Measurements from ENCODE around the gene ACCSL.

DNA sequence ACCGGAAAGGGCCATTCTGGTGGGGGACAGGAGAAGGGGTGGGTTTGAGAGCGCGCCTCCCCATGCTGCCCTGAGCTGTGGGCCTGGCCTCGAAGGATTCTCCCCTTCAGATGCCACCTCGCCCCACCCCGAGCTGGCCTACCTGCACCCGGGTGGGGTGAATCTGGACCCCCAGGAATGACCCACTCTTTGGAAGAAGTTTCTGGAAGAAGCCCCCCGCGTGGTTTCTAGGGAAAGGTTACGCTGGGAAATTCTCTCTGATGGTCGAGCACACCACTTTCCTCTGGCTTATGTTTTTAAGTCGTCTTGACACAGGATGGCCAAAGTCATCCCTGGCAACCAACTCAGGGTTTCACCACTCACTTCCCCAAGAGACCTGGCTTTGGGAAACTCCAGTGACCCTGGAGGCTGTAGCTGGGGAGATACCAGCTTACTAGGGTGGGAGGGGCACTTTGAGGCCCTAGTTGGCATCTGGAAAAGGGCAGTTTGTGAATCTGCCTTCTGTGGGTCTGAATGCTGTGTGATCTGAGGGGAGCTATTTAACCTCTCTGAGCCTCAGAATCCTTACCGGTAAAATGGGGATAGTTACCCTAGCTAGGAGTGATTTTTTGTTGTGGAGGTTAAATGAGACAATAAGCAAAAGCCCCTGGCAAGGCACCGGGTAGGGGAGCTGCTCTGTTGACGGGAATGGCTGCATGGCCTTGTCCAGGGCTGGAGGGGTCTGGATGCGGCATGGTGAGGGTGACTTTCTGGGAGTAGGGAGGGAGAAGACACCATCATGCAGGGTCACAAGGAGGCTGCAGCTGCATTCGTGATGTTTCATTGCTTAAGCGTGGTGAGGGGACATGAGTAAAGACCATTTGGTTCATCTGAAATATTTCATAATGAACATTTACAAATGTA lies 45.3 kb upstream of the ACCSL start:
- TF ChIP-seq, protein P1, sequence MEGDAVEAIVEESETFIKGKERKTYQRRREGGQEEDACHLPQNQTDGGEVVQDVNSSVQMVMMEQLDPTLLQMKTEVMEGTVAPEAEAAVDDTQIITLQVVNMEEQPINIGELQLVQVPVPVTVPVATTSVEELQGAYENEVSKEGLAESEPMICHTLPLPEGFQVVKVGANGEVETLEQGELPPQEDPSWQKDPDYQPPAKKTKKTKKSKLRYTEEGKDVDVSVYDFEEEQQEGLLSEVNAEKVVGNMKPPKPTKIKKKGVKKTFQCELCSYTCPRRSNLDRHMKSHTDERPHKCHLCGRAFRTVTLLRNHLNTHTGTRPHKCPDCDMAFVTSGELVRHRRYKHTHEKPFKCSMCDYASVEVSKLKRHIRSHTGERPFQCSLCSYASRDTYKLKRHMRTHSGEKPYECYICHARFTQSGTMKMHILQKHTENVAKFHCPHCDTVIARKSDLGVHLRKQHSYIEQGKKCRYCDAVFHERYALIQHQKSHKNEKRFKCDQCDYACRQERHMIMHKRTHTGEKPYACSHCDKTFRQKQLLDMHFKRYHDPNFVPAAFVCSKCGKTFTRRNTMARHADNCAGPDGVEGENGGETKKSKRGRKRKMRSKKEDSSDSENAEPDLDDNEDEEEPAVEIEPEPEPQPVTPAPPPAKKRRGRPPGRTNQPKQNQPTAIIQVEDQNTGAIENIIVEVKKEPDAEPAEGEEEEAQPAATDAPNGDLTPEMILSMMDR (IDR thresholded peaks at IDR 0.05) = no peak
- no peak for TF ChIP-seq POLR2A (IDR thresholded peaks at IDR 0.05)

All from tibial nerve (tissue), 3 donors.